Stimulated activated CD4-positive, alpha-beta T cell treated with anti-CD3 and anti-CD28 coated beads, Interleukin-4, amount 100 ng/mL, for 4 hours (primary cell): ENCODE results near the gene HEXB.
A peak's percentile ranks its signal among the peaks of the same experiment; 100 is the strongest.

Experiments
- DNase-seq, 2 experiments: peaks; one replicate each; pipeline ENCODE4 v3.0.0-alpha.2; 2020

HEXB gene

GRCh38 chr5:74684900-74685851, at the start of gene HEXB:
Gene HEXB, plus strand, starts transcription at chr5:74685233. Its CDS starts 28 bp downstream, at chr5:74685261.
- DNase-seq: peak; percentile 83 to 86

GRCh38 chr5:74636149-74636548, 48.9 kb upstream of the HEXB start:
- no peak for DNase-seq

- DNase-seq: no peak
Observed at GRCh38 chr5:74636552-74636951, 48.5 kb upstream of the HEXB start.

- no peak for DNase-seq
Observed at GRCh38 chr5:74638544-74638969, 46.5 kb upstream of the HEXB start.

- no peak for DNase-seq
Observed at GRCh38 chr5:74638970-74639806, 45.8 kb upstream of the HEXB start.

GRCh38 chr5:74639807-74640449, 45.1 kb upstream of the HEXB start:
- DNase-seq: peak; percentile 9 to 26

- DNase-seq: peak; percentile 71
Observed at GRCh38 chr5:74640450-74640953, 44.5 kb upstream of the HEXB start, which contains the start of gene ENC1. Gene ENC1, minus strand, starts transcription at chr5:74640728. Its CDS starts 4,243 bp downstream, at chr5:74636485.

- DNase-seq: peak; percentile 19 to 40
Observed at GRCh38 chr5:74640954-74641734, 43.9 kb upstream of the HEXB start.

GRCh38 chr5:74641735-74642542, 43.1 kb upstream of the HEXB start:
- DNase-seq: peak in 1 of 2 experiments; percentile 9

- DNase-seq: no peak
Observed at GRCh38 chr5:74642543-74642863, 42.5 kb upstream of the HEXB start.

- no peak for DNase-seq
Observed at GRCh38 chr5:74643111-74643562, 41.9 kb upstream of the HEXB start.

GRCh38 chr5:74647096-74647495, 37.9 kb upstream of the HEXB start:
- no peak for DNase-seq

- peak in 1 of 2 experiments; percentile 10 for DNase-seq
Observed at GRCh38 chr5:74648835-74649293, 36.2 kb upstream of the HEXB start.

- DNase-seq: no peak
Observed at GRCh38 chr5:74649421-74649973, 35.5 kb upstream of the HEXB start.

- DNase-seq: no peak
Observed at GRCh38 chr5:74651710-74652109, 33.3 kb upstream of the HEXB start.

GRCh38 chr5:74652576-74652975, 32.5 kb upstream of the HEXB start:
- DNase-seq: no peak

- no peak for DNase-seq
Observed at GRCh38 chr5:74653991-74654390, 31.0 kb upstream of the HEXB start.

- DNase-seq: no peak
Observed at GRCh38 chr5:74655206-74655605, 29.8 kb upstream of the HEXB start.

- DNase-seq: no peak
Observed at GRCh38 chr5:74655716-74656115, 29.3 kb upstream of the HEXB start.

GRCh38 chr5:74657165-74657564, 27.9 kb upstream of the HEXB start:
- no peak for DNase-seq

GRCh38 chr5:74659172-74659571, 25.9 kb upstream of the HEXB start:
- DNase-seq: no peak
